OCI-LY7 (cell line): Measurements from ENCODE around the gene ADAM12.

Experiments used
- CTCF ChIP-seq: fragments of 200-600 bp; sonication (generic); conservative IDR thresholded peaks from 2 replicates; pipeline ENCODE4 v1.5.1; 2014; ENCODE audit warnings: mild to moderate bottlenecking, antibody characterized with exemption, low read length, moderate library complexity, mixed read lengths
- EZH2phosphoT487 ChIP-seq: fragments of 200-600 bp; sonication (generic); IDR thresholded peaks from 2 replicates; pipeline ENCODE4 v1.6.1; 2018; ENCODE audit warnings: low read depth, borderline replicate concordance, mild to moderate bottlenecking, mixed run types, antibody characterized with exemption, low read length, moderate library complexity, mixed read lengths

- TF ChIP-seq CTCF: no peak
- TF ChIP-seq EZH2phosphoT487: no peak
These were observed 19.6 kb upstream of the ADAM12 start for GRCh38 chr10:126407831-126408230.
